Activated CD4-positive, alpha-beta T cell treated with anti-CD3 and anti-CD28 coated beads for 48 hours (primary cell): ENCODE measurements around the gene ABCC1.
"Not testable (repeated sequence)": the region's sequence is repeated elsewhere in the genome, so short reads cannot be mapped to it uniquely, and the experiment has no call there.

ENCODE experiments used
- DNase-seq: peaks from one replicate; pipeline ENCODE4 v3.0.0-alpha.2; 2020

Gene ABCC1

DNA sequence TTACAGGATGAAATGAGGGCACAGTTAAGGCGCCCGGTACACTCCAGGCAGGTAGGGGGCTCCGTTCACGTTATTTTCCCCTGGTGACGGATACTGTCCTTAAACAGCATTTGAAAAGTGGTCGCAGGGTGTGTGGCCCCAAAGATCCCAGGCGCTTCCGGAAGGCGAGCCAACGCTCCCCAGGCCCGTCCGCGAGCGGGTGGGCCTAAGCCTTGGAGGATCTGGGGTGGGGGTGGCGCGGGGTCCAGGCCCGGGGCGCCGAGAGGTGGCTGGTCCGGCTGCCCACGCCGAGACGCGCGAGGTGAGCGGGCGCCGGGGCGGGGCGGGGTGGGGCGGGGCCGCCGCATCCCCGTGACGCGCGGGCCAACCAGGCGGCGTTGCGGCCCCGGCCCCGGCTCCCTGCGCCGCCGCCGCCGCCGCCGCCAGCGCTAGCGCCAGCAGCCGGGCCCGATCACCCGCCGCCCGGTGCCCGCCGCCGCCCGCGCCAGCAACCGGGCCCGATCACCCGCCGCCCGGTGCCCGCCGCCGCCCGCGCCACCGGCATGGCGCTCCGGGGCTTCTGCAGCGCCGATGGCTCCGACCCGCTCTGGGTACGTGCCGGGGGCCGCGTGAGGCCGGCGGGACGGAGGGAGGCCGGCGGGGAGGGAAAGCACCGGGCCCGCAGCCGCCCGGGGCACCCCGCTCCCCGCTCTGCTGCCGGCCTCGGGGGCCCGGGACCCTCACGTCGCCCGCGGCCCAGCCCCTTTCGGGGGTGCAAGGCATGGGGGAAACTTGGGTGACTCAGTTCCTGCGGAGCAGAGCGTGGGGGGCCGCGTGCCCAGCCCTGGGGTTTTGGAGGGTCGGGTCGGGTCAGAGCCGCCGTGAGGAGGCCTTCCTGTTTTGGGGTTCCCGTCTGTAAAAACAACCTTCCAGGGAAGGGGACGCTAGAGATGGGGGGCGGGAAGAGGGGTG is at the start of gene ABCC1:
Gene ABCC1, plus strand, starts transcription at position 407 of the 951 bp plus-strand sequence. Its CDS starts 136 bp downstream, at position 543.
- DNase-seq, result peak; percentile 55

DNA sequence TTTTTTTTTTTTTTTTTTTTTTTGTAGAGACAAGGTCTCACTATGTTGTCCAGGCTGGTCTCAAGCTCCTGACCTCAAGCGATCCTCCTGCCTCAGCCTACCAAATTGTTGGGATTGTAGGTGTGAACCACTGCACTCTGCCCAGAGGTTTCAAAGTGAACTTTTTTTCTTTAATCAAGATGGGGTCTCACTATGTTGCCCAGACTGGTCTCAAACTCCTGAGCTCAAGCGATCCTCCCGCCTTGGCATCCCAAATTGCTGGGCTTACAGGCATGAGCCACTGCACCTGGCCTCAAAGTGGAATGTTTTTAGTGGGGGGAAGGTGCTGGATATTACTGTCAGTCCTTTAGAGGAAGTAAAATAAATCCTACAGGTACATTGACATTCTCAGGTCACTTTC is 49.1 kb upstream of the ABCC1 start:
- DNase-seq, result no peak

DNA sequence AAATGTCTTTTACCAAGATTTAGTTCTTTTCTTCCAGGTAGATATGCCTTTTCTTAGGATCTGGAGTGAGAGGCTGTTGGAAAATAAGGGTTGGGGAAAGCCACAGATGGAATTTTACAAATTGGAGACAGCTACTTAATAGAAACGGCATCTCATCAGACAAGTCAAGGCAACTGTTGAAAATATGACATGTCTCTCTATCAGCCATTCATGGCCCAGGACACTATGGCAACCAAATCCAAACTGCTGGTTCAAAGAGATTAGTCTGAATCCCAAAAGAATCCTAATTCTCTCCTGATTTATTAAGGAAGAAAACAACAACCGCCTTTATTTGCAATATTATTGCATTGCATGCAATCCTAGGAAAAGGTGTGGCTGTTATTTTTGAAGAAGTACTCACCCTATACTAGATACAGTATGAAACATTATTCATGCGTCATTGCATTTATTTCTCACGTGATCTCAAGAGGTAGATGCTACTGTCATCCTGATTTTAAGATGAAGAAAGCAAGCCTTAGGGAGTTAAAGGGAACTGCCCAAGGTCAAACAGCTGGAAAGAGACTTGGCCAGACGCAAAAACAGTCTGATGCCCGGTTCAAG is 48.4 kb upstream of the ABCC1 start:
- DNase-seq, result no peak

DNA sequence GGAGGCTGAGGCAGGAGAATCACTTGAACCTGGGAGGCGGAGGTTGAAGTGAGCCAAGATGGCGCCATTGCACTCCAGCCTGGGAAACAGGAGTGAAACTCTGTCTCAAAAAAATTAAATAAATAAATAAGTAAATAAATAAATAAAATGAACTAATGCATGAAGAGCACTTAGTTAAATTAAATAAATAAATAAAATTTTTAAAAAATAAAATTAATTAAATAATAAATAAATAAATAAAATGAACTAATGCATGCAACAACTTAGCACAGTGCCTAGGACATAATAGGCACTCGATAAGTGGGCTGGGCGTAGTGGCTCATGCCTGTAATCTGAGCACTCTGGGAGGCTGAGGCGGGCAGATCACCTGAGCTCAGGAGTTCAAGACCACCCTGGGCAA is 45.5 kb upstream of the ABCC1 start:
- DNase-seq, result no peak

DNA sequence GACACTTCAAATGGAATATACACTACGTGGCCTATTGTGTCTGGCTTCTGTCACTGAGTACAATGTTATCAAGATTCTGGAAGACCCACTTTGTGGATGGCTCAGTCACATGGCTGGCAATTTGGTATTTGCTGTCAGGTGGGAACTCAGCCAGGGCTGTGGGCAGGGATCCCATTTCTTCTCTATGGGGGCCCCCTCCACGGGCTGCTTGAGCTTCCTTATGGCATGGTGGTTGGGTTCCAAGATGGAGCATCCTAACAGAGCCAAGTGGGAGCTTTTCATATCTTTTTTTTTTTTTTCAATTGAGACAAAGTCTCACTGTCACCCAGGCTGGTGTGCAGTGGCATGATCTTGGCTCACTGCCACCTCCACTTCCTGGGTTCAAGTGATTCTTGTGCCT is 43.0 kb upstream of the ABCC1 start:
- no peak for DNase-seq

DNA sequence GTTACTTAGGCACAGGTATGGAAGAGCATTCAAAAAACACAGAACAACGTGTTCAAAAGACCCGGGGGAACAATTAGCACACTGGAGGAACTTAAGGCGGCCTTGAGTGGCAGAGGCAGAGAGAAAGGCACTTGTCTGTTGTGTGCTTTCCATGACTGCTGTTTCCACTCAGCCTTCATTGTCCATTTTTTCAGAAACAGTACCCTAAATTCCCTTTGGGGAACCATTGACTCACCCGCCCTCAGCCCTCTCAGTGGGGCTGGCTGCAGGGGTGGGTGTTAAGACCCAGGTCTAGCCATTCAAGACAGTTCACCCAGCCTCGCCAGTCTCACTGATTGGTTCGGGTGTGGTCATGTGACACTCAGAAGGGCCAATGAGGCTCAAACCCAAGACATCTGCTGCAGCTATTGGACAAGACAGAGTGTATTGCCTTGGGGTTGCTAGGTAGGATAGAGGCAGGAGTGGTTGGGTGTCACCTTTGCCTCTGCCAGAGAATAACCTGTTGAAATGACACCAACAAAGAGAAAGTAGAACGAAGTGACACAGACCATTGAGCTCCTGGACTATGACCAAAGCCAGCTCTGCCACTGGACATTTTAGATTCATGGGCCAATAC is 41.4 kb upstream of the ABCC1 start:
- DNase-seq, result peak; percentile 67

DNA sequence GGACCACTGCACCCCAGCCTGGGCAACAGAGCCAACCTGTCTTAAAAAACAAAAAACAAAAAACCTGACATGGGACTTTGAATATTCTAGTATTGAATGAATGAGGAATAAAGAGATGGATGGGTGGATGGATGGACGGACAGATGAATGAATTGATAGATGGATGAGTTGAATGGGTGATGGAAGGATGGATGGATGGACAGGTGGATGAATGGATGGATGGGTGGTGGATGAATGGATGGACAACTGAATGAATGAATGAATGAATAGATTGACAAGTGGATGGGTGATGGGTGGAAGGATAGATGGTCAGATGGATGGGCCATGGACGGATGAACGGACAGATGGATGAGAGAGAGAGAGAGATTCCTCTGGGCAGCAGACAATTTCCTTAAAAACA is 38.2 kb upstream of the ABCC1 start:
- DNase-seq, result no peak

DNA sequence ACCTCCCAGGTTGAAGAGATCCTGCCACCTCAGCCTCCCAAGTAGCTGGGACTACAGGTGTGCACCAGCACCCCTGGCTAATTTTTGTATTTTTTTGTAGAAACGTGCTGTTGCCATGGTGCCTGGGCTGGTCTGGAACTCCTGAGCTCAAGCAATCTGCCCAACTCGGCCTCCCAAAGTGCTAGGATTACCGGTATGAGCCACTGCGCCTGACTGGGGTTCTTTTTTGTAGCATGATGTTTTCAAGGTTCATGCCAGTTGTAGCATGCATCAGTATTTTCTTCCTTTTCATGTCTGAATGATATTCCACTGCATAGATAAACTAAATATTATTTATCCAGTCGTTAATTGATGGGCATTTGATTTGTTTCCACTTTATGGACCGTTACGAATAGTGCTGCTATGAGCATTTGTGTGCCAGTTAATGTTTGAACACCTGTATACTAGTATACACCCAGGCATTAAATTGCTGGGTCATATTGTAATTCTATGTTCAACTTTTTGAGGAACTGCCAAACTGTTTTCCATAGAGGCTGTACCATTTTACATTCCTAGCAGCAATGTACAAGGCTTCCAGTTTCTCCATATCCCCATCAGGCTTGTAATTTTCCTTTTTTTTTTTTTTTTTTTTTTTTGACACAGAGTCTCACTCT is 36.2 kb upstream of the ABCC1 start:
- no peak for DNase-seq

DNA sequence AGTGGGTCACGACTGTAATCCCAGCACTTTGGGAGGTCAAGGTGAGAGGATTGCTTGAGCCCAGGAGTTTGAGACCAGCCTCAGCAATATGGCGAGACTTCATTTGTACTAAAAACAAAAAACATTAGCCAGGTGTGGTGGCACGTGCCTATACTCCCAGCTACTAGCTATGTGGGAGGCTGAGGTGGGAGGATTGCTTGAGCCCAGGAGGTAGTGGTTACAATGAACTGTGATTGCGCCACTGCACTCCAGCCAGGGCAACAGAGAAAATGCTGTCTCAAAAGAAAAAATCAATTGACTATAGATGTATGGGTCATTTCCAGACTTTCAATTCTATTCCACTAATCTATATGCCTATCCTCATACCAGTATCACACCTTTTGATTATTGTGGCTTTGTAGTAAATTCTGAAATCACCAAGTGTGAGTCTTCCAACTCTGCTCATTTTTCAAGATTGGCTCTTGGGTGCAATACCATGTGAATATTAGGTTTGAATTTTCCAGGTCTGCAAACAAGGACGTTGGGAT is 33.8 kb upstream of the ABCC1 start:
- DNase-seq, result no peak

DNA sequence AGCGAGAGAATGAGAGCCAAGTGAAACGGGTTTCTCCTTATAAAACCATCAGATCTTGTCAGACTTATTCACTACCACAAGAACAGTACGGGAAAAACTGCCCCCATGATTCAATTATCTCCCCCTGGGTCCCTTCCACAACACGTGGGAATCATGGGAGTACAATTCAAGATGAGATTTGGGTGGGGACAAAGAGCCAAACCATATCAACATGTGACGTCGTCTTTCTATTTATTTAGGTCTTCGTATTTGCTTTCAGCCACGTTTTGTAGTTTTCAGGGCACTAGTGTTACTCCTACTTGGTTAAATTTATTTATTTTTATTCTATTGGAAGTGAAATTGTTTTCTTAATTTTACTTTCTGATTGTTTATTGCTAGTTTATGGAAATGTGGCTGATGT is 33.1 kb upstream of the ABCC1 start:
- DNase-seq, result no peak

DNA sequence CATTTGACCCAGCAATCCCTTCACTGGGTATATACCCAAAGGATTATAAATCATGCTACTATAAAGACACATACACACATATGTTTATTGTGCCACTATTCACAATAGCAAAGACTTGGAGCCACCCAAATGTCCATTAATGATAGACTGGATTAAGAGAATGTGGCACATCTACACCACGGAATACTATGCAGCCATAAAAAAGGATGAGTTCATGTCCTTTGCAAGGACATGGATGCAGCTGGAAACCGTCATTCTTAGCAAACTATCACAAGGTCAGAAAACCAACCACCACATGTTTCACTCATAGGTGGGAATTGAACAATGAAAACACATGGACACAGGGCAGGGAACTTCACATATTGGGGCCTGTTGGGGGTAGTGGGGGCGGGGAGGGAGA is 31.1 kb upstream of the ABCC1 start:
- not testable (repeated sequence) for DNase-seq

DNA sequence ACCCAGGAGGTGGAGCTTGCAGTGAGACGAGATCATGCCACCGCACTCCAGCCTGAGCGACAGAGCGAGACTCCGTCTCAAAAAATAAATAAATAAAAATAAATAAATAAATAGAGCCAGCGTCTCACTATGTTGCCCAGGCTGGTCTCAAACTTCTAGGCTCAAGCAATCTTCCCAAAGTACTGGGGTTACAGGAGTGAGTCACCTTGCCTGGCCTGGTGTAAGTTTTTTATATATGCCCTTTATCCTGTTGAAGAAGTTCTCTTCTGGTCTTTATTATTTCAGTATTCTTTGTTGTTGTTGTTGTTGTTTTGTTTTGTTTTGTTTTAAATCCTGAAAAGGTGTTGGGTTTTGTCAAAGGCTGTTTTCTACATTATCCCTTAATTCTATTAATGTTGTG is 30.1 kb upstream of the ABCC1 start:
- DNase-seq, result no peak

DNA sequence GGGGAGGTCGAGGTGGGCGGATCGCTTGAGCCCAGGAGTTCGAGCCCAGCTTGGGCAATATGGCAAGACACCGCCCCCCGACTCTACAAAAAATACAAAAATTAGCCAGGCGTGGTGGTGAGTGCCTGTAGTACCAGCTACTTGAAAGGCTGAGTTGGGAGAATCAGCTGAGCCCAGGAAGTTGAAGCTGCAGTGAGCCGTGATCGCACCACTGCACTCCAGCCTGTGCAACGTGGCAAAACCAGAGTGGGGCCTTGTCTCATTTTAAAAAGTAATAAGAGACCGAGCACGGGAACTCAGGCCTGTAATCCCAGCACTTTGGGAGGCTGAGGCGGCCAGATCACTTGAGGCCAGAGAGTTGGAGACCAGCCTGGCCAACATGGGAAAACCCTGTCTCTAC is 24.4 kb upstream of the ABCC1 start:
- no peak for DNase-seq

DNA sequence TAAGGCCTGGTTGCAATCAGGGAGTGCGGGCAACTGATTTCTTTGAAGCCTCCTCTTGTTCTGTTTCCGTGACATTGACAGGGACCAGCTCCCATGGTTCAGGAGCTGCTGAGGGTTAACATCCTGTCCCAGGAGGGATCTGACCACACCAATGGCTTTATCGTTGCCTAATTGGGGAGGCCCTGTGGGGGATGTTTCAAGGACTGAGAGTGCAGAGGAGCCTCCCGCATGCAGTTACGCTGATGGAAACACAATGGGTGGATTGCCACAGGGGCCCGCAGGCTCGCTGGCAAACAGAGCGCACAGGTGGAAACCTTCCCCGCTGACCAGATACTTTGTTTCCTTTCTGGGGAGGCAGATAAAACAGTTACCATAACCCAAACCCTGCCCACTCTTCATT is 23.8 kb upstream of the ABCC1 start:
- no peak for DNase-seq

DNA sequence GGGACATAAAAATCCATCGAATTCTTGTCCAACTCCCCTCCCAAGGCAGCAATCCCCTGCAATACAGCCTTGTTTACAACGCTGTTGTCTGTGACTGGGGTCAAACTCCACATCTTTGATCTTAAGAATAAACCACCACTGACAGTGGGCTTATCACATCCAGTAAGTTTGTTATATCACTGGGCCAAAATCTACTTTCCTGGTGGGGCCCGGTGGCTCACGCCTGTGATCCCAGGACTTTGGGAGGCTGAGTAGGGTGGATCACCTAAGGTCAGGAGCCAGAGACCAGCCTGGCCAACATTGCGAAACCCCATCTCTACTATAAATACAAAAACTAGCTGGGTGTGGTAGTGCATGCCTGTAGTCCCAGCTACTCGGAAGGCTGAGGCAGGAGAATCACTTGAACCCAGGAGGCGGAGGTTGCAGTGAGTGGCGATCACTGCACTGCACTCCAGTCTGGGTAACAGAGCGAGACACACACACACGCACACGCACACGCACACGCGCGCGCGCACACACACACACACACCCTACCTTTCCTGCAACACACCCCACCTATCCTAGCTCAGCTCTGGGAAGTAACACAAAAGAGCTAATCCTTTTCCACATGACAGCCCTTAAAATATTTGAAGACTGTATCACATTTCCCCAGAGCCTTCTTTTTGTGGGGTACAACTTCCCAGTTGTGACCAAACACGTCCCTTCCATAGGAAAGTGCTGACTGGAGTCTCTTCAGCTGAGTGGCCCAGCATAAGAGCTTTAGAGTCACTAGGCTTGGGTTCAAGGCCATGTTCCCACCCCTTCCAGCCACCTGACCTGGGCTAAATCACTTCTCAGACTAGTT is 20.9 kb upstream of the ABCC1 start:
- no peak for DNase-seq

DNA sequence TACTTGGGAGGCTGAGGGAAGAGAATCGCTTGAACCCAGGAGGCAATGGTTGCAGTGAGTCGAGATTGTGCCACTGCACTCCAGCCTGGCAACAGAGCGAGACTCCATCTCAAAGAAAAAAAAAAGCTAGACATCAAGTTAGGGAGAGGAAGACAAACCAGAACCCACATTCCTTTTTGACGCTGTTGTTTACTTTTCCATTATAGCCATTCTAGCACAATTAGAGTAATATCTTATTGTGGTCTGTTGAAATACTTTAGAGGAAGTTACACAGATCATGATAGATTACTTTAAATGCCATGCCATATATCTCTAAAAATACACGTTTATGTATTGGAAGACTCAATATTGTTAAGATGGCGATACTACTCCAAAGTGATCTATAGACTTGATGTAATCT is 16.5 kb upstream of the ABCC1 start:
- no peak for DNase-seq

DNA sequence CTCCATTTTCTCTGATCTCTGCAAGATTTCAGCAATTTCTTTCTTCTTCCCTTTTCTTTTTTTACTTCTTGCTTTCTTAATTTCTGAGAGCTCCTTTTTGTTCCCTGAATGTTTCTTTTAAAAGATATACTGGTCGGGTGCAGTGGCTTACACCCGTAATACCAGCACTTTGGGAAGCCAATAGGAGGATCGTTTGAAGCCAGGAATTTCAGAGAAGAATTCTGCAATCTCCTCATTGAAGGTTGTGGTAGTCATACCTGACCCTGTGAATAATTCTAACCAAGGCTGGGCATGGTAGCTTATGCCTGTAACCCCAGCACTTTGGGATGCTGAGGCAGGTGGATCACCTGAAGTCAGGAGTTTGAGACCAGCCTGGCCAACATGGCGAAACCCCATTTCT is 15.6 kb upstream of the ABCC1 start:
- no peak for DNase-seq

DNA sequence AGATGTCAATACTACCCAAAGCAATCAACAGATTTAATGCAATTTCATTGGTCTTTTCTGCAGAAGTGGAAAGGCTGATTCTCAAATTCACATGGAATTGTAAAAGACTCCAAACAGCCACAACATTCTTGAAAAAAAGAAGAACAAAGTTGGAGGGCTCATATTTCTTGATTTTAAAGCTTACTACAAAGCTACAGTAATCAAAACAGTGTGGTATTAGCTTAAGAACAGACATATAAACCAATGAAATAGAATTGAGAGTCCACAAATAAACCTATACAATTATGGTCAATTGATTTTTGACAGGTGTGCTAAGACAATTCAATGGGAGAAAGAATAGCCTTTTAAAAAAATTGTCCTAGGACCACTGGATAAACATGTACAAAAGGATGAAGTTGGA is 14.4 kb upstream of the ABCC1 start:
- no peak for DNase-seq

DNA sequence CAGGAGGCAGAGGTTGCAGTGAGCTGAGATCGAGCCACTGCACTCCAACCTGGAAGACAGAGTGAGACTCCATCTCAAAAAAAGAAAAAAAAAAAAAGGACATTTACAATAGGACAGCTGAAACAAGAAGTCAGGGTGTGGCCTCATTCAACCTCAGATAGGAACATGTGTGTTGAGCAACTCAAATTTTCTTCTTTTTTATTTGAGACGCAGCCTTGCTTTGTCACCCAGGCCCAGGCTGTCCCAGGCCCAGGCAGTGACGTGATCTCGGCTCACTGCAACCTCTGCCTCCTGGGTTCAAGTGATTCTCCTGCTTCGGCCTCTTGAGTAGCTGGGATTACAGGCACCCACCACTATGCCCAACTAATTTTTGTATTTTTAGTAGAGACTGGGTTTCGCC is 12.6 kb upstream of the ABCC1 start:
- DNase-seq, result not testable (repeated sequence)

DNA sequence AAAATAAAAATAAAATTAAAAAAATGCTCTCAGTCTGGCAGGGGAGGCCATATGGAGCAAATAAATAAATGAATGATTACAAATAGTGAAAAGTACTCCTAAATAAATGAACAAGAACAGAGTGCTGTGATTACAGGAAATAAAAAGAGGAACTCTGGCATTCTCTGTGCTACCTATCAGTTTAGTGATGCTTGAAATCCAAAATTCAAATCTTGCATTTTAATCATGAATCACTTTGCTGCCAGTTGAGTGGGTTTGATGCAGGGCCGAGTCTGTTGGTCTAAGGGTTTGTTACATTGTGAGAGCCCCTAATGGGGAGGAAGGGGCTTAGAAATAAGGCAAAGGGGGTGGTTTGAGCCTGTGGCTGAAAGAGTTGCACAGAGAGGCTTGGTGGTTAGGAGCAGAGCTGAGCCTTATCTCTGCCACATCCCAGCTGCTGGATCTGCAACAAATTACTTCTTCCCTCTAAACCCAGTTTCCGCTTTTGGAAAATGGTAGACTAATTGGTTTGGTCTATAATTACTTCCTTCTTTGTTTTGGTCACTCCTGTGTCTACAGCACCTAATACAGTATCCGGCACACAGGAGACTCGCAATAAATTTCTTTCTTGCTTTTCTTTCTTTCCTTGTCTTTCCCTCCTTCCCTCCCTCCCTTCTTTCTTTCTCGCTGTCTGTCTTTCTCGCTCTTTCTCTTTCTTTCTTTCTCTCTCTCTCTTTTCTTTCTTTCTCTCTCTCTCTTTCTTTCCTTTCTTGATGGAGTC is 6.3 kb upstream of the ABCC1 start:
- DNase-seq, result no peak

DNA sequence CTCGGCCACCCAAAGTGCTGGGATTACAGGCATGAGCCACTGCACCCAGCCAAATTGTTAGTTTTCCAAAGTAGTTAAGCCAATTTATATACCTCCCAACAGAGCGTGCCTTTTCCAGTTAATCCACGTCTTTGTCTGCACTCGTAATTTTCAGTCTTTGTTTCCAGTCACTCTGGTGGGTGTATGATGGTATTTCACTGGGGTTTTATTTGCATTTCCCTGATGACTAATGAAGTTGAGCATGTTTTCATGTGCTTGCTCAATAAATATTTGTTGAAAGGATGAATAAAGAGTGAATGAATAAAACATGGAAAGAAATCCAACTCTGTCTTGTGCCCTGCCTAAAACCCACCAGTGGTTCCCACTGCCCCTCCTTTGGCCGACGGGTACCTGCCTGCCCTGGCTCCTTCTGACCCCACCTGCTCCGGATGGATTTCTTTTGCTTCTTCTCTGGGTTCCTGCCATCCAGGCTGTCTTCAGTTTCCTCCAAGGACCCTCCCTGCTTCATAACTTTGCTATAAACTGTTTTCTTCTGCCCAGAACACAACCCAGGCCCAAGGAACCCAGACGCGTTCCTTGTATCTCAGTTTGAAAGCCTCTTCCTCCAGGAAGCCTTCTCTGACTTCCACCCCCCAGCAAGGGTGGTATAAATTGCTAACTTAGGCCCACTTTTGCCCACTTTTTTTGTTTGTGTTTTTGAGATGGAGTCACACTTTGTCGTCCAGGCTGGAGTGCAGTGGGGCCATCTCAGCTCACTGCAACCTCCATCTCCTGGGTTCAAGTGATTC is 3.0 kb upstream of the ABCC1 start:
- DNase-seq, result no peak
